Bronchial epithelial cell (primary cell): ENCODE results near the gene MYO1F. TPM values are rescaled to one million over a fixed set of nuclear protein-coding genes. Genes with fewer than 3 reads are reported as not detected.
"Not testable (repeated sequence)": the region's sequence is repeated elsewhere in the genome, so short reads cannot be mapped to it uniquely, and the experiment has no call there.

Source experiments
- DNase-seq: peaks from one replicate; pipeline ENCODE4 v3.0.0-alpha.2; 2010; ENCODE audit warnings: low read depth
- FAIRE-seq: peaks from 2 replicates; lab custom pipeline; 2011; peaks lifted over from hg19 to GRCh38; lab: Jason Lieb, UNC
- H3K27me3 ChIP-seq: 2 replicates; pipeline ENCODE4 v1.5.1; 2011; ENCODE audit warnings: low read length; ENCODE audit not compliant: control insufficient read depth, insufficient read depth
- H3K36me3 ChIP-seq: 2 replicates; pipeline ENCODE4 v1.5.1; 2011; ENCODE audit warnings: low read length; ENCODE audit not compliant: control insufficient read depth, insufficient read depth
- H3K4me3 ChIP-seq: 2 replicates; pipeline ENCODE4 v1.5.1; 2011; ENCODE audit warnings: mild to moderate bottlenecking, low read depth, low read length, control low read depth
- CTCF ChIP-seq: IDR thresholded peaks from 2 replicates; pipeline ENCODE4 v1.5.1; 2011; ENCODE audit warnings: mild to moderate bottlenecking, moderate library complexity, low read length, control low read depth, inconsistent platforms; ENCODE audit not compliant: insufficient read depth, severe bottlenecking
- total RNA-seq: library from RNA; depleted of rRNA; stranded (reverse); fragments of >200 nt; gene quantifications from 2 replicates; pipeline ENCODE4 v1.2.1, GENCODE V29; 2014

Gene MYO1F
- total RNA-seq, 1 donor from 2014 or later = not detected

- TF ChIP-seq CTCF = no peak
- FAIRE-seq = no peak
These were observed 1.7 kb downstream of the MYO1F start for GRCh38 chr19:8575467-8575997.

GRCh38 chr19:8574619-8574922 is 2.7 kb downstream of the MYO1F start:
- H3K36me3 ChIP-seq, DNase-seq, H3K27me3 ChIP-seq, FAIRE-seq, H3K4me3 ChIP-seq: not testable (repeated sequence)

More at GRCh38 chr19:8575467-8575997, 1.7 kb downstream of the MYO1F start:
- H3K36me3 ChIP-seq = no peaks in the 10 kb centered on the region
- no peaks in the 10 kb centered on the region for H3K27me3 ChIP-seq
- peak; percentile 12 for DNase-seq
- H3K4me3 ChIP-seq = no peak overlapping the region

- no peak for FAIRE-seq
- no peak for DNase-seq
- no peaks in the 10 kb centered on the region for H3K27me3 ChIP-seq
- H3K36me3 ChIP-seq = no peaks in the 10 kb centered on the region
- no peak overlapping the region for H3K4me3 ChIP-seq
- TF ChIP-seq CTCF = no peak
These were observed 3.9 kb downstream of the MYO1F start for GRCh38 chr19:8573316-8573715.

GRCh38 chr19:8571006-8571411 is 6.2 kb downstream of the MYO1F start:
- FAIRE-seq = no peak

GRCh38 chr19:8569066-8569771 is 8.0 kb downstream of the MYO1F start:
- no peak for TF ChIP-seq CTCF
- no peaks in the 10 kb centered on the region for H3K36me3 ChIP-seq
- H3K4me3 ChIP-seq = no peak overlapping the region
- H3K27me3 ChIP-seq = no peaks in the 10 kb centered on the region
- FAIRE-seq (no peak), DNase-seq (peak; percentile 45)

More at GRCh38 chr19:8571006-8571411, 6.2 kb downstream of the MYO1F start:
- DNase-seq = peak; percentile 2
- Histone ChIP-seq H3K4me3 (no peak overlapping the region), H3K36me3 (no peaks in the 10 kb centered on the region), H3K27me3 (no peaks in the 10 kb centered on the region)
- no peak for TF ChIP-seq CTCF

GRCh38 chr19:8567522-8568172 is 9.6 kb downstream of the MYO1F start:
- no peak overlapping the region for H3K4me3 ChIP-seq
- no peak for TF ChIP-seq CTCF
- DNase-seq (no peak), FAIRE-seq (no peak)
- no peaks in the 10 kb centered on the region for H3K27me3 ChIP-seq
- no peaks in the 10 kb centered on the region for H3K36me3 ChIP-seq
